ENCODE results near the gene CDC45.

- TF ChIP-seq CTCF (IDR thresholded peaks at IDR 0.05; ENCODE audit: low read depth, low read length) (no peak), POLR2A (IDR thresholded peaks at IDR 0.05; ENCODE audit: extremely low read depth, insufficient read length) (no peak), MAX (IDR thresholded peaks at IDR 0.05; ENCODE audit: low read depth, low read length) (no peak), MYC (IDR thresholded peaks at IDR 0.05; ENCODE audit: low read depth, low read length) (no peak)
These were observed 73.5 kb downstream of the CDC45 start for GRCh38 chr22:19553201-19553600.

All from NB4 (cell line).